Tongue (tissue), 2 donors: ENCODE results near the gene TRIM65. TPM values are rescaled to one million over a fixed set of nuclear protein-coding genes. Genes with fewer than 3 reads are reported as not detected.
A peak's percentile ranks its signal among the peaks of the same experiment; 100 is the strongest.
"Not testable (repeated sequence)": the region's sequence is repeated elsewhere in the genome, so short reads cannot be mapped to it uniquely, and the experiment has no call there.

Experiments
- DNase-seq: peaks from one replicate; pipeline ENCODE4 v3.0.0-alpha.2; 2015
- total RNA-seq: library from RNA; depleted of rRNA; stranded (reverse); fragments of >200 nt; gene quantifications from one replicate; pipeline ENCODE4 v1.2.3, GENCODE V29; 2014

TRIM65 gene
- total RNA-seq, 1 donor from 2014 or later = 25.8 TPM

DNA sequence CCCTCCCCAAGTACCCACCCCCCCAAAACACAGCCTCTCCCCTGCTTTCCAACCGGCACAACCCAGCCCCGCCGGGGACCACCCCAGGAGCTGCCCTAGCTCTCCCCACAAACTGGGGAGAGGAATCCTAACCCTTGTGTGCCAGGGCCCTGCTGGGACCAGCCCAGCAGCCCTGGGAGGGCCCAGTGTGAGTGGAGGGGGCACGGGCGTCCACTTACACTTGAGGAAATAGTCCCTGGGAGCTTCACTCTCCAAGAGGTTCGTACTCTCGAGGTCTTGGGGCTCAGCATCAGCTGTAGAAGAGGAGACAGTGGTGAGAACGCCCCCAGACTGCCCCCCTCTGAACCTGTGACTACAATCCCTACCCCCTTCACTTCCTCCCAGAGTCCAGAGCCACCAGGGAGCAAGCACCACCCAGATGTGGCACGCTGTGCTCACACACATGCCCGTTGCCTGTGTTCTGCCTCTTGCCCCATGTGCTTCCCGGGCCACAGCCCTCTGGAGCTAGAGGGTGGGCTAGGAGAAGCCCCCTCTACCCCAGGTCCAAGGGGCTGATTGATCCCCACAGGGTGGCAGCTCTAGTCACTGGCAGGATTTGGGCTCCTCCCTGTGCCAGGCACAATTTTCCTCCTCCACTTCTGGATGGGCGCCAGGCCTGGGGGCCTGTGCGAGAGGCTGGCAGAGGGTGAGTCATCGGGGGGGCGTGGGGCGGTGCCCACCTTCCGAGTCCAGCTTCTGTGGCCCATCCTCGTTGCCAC lies 21.4 kb downstream of the TRIM65 start:
- peak; percentile 85 for DNase-seq

DNA sequence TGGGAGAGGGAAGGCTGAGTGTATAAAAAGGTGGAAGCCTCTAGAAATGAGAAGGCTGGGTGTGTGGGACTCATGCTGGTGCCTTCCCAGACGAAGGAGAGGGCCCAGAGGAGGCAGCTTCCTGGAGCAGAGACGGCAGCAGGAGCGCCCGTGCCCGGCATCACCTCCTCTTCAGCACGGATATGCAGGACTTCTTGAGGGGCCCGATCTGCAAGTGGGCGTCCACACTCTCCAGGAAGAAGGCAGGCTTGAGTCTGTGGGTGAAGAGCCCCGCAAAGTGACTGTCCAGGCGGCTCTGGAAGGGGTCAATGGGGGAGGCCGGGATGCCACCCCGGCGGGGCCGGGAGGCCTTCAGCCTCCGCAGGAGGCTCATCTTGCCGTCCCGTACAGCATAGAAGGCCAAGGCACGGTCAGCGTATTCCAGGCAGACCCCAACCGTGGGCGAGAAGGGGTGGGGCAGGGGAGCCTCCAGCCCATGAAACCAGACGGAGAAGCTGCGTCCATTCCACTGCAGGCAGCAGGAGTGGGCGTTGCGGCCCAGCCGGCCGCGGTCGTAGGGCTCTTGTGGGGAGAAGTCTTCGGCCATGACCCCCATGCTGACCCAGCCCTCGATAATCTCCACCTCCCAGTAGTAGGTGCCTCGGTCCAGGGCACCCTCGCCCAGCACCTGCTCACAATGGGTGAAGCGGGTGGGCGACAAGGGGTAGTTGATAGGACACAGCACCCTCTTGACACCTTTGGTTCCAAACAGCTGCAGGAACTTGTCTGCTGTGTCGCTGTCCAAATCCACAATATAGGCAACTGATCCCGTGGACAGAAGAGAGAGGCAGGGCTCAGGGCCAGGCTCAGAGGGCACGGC lies 22.2 kb downstream of the TRIM65 start:
- no peak for DNase-seq

- DNase-seq = no peak
Measured at GRCh38 chr17:75873587-75874322, 23.0 kb downstream of the TRIM65 start.

DNA sequence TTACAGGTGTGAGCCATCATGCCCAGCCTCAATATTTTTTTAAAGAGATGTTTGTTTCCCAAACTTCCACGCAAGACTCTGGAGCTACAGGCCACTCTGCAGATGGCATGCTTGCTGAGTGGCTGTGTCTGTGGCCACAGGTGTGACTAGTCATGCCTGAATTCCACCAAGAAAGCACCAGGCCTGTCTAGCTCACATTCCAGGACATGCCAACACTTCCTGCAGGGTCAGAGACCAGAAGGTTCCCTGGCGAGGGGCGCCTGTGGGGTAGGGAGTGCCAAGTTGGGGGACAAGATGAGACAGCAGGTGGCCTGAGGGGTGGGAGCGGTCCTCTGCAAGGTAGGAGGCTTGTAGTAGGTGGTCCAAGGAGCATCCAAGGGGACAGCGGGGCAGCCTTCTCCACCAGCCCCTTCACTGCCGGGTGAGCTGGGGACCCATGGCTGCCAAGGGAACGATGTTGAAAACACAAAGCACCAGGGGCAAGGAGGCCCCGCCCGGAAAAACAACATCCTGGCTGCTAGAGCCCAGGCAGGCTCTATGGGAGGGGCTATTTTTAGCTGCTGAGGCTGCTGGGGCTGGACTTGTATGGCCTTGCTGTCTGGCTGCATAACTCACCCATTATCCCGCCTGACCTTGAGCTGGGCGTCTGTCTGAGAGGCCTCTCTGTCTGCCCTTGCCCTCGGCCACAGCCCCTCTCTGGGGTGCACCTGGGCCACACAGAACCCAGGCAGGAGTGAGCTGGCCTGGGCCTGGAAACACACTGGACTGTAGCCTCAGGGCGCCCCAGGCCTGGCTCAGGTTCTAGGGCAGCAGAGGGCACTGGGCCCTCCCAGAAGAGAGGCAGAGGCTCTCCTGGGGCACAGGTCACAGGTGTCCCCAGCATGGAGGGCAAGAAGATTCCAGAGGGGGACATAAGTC lies 24.1 kb downstream of the TRIM65 start:
- DNase-seq = peak; percentile 83

- not testable (repeated sequence) for DNase-seq
Measured at GRCh38 chr17:75870228-75870627, 26.5 kb downstream of the TRIM65 start.

DNA sequence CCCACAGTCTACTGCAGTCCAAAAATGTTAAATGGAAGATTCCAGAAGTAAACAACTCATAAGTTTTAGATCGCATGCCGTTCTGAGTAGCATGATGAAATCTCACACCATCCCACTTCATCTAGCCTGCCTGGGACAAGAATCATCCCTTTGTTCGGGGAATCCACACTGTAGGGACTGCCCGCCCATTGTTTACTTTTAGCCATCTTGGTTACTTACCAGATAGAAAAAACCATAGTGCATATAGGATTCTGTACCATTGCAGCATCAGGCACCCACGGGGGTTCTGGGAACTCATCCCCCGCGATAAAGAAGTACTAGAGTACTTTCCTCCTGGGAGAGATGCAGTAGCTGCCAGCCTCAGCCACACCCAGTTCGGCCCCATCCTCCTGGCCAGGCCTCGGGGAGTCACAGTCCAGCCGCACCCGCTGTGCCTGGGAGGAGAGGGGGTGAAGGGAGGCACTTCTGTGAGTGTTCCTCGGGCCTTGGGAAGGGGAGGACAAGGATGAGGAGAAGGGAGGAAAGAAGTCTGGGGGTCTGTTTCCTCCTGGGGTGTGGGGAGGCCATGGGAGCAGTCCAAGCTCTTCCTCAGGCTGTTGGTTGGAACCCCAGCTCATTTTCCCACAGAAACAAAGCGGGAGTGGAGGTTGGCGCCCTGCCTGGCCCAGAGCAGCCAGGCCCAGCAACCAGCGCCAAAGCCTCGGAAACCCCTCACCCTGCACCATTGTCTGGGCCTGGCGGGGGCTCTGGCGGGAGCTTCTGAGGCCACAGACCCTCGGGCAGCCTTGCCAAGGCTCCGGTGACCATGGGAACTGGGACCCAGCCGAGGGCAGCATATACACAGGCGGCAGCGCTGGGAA lies 27.2 kb downstream of the TRIM65 start:
- DNase-seq = peak; percentile 72

DNA sequence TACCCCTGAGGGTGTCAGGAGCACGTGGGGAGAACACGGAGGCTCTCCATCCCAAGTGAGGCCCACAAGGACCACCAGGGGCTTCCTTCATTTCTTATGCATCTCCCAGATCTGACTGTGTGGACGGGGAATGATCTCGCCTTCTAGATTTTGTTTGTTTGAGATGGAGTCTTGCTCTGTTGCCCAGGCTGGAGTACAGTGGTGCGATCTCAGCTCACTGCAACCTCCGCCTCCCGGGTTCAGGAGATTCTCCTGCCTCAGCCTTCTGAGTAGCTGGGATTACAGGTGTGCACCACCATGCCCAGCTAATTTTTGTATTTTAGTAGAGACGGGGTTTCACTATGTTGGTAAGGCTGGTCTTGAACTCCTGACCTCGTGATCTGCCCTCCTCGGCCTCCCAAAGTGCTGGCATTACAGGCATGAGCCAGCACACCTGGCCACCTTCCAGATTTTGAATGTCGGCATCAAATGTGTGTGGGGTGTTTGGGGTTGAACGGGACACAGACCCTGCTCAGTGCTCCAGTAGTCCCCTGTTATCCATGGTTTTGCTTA lies 27.9 kb downstream of the TRIM65 start:
- not testable (repeated sequence) for DNase-seq

DNA sequence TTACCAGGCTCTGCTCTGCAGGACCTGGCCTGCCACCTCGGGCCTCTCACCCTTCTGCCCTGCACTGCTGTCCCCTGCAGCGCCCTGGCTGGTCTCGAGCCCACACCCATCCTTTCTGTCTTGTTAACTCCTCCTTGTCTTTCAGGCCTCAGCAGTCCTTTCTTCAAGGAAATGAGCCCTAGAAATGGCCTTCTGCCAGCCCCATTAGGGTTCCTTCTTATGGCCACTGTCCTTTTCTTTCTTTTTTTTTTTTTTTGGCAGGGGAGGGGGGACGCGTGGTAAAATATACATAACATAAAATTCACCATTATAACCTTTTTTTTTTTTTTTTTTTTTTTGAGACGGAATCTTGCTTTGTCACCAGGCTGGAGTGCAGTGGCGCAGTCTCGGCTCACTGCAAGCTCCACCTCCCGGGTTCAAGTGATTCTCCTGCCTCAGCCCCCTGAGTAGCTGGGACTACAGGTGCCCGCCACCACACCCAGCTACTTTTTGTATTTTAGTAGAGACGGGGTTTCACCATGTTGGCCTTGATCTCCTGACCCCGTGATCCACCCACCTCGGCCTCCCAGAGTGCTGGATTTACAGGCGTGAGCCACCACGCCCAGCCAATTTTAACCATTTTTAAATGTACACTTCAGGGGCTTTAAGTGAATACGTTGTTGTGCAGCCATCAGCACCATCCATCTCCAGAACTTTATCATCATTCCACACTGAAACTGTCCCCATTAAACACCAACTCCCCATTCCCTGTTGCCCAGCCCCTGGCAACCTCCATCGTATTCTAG lies 31.2 kb downstream of the TRIM65 start:
- DNase-seq = not testable (repeated sequence)

DNA sequence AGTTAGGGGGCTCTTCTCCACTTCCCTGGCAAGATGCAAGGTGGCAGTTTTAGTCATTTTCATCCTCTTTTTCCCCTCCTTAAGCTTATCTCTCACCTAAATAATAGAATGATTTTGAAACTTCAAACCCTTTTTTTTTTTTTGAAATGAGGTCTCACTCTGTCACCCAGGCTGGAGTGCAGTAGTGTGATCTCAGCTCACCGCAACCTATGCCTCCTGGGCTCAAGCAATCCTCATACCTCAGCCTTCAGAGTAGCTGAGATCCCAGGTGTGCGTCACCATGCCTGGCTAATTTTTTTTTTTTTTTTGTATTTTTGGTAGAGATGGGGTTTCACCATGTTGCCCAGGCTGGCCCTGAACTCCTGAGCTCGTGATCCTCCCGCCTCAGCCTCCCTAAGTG lies 31.9 kb downstream of the TRIM65 start:
- not testable (repeated sequence) for DNase-seq

GRCh38 chr17:75864448-75864871 lies 32.3 kb downstream of the TRIM65 start:
- peak; percentile 96 for DNase-seq

- DNase-seq = no peak
Measured at GRCh38 chr17:75861927-75862317, 34.8 kb downstream of the TRIM65 start.

DNA sequence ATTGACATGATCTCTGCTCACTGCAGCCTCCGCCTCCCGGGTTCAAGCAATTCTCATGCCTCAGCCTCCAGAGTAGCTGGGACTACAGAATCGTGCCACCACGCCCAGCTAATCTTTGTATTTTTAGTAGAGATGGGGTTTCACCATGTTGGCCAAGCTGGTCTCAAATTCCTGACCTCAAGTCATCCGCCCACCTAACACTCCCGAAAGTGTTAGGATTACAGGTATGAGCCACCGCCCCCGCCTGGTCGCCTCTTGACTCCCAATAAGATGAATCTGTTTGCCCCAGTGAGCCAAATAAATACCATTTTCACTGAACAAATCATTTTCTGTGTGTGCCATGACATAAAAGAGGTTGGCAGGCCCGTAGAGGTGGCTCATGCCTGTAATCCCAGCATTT lies 37.4 kb downstream of the TRIM65 start:
- not testable (repeated sequence) for DNase-seq

DNA sequence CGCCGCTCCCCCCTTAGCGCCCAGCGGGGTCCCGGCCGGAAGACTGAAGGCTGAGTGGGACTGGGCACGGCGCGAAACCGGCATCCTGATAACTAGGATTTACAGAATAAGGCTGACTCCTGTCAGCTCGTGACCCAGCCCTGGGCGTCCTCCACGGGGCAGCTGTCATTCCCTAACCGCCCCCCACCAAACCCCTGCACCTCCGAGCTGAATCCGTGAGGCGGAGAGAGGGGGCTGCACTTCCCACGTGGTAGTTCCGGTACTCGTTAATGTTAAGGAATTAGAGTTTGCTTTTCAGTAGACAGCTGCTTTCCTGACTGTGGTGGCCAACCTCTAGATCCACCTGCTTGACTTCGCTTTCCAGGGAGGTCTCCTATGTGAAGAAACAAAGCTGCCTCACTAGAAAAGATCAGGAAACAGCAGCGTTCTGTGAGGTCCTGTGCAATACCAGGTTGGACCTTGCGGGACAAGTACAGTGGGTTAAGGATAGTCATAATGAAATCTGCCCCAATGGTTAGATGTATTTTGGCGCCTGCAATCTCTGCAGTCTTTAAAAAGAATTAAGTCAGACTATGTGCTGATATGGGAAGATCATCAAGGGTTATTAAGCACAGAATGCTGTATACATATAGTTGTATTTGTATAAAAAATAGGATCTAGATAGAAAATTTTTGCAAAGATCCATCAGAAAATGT lies 40.5 kb downstream of the TRIM65 start:
- peak; percentile 56 for DNase-seq

DNA sequence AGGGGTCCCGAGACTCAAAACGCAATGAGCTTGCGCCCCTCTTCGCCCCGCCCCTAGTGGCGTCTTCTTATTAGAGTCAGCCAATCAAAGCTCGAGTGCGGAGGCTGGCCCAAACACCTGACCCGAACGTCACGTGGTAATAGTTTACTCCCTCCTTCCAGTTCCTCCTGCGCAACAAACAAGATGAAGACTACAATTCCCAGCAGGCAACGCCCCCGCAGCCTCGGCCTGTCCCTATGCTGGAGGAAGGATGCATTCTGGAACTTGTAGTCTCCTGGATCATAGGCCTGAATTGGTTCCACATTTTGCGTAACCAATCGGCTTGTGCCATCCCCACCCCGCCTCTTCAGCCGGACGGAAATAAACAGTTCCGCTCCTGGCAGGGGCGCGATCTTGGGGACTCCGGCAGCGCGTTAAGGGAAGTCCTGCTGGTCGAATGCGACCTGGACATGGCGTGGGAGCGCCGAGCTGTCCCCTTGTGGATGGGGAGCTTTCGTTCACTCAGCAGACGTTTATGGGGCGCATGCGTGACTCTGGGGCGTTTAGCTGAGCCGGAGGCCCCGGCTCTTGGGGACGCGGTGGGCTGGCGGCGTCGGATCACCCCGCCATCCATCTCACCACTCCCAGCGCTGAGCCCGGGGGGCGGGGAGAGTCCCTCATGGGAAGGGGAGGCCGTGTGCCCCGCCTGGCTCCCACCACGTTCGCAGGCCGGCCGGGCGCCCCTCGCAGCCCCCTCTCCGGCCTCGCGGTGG lies 41.3 kb downstream of the TRIM65 start, which contains the start of gene WBP2:
TSS of gene WBP2 (minus strand) at position 26 of the 752 bp plus-strand sequence. CDS start 38 bp downstream, outside the sequence.
- peak; percentile 100 for DNase-seq

DNA sequence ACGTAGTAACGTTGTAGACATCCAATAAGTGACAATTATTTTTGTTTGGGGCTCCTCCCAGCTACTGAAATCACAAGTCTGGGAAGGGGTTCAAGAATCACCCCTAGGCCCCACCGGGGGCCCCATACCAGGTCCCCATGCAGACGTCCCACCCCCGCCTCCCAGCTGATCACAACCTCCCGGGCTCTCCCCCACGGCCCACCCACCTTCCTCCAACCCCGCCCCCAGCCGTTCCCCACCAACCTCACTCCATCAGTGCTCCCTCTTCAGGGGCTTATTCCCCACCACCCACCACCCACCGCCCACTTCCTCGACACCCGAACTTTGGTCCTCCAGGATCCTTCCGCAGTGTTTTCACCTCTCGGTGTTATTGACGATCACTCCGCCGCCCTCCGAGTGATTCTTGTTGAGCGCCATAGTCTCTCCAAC lies 41.9 kb downstream of the TRIM65 start:
- DNase-seq = no peak

DNA sequence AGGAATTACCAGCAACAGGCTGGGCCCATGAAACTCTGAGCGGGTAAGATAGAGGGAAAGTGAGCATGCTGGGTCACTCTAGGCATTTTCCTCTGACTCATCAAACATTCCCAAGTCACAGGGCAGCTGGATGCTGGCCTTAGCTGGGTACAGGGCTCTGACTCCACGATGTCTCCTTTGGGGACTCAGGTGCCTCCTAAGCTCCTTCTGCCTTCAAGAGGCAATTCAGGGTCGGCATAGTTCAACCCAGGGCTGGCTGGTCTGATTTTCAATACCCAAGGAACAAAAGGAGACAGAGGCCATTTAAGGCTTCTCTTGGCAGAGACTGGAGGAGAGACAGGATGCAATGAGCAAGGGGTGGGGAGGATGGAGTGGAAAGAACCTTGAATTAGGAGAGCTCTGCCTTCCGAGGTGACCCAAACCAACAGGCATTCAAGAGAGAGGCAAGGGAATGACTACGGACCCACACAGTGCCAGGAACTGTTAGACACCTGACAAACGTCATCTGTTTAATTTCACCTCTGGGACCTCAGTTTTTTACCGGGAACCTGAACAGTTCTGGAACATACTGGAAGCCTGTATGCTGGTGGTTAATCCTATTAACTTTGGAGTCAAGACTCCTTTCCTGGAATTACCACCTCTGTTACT lies 42.5 kb downstream of the TRIM65 start:
- no peak for DNase-seq

DNA sequence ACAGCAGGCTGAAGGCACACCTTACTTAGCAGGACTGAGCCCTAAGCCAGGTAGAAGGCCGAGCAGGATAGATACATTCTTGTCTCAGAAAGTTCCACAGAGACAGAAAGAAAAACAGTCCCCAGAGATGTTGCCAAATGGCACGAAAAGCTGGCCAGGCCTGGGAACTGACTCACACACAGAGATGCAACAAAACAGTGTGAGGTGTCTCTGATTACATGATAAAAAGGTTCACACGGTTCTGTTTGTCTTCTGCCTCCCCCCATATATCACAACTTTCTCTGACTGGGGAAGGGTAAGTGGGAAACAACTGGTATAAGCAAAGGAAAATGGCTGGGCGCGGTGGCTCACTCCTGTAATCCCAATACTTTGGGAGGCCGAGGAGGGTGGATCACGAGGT lies 43.3 kb downstream of the TRIM65 start:
- no peak for DNase-seq
